B cell (primary cell): Measurements from ENCODE around the gene TBC1D32. TPM values are rescaled to one million over a fixed set of nuclear protein-coding genes. Genes with fewer than 3 reads are reported as not detected.

Experiments used
- ATAC-seq: fragments of 200-7000 bp; cut with Tn5 transposase; one replicate; pipeline ENCODE4 v1.10.0; 2021; ENCODE audit warnings: low read depth, mild to moderate bottlenecking, moderate number of reproducible peaks, moderate library complexity
- CTCF ChIA-PET: fragments of 350-600 bp; sonication (Branson Sonifier 250); formaldehyde crosslinking; loops from one replicate; lab custom pipeline; 2021; ENCODE audit warnings: antibody characterized with exemption, inconsistent platforms; lab: Charles Lee
- POLR2A ChIA-PET: fragments of 350-600 bp; sonication (Branson Sonifier 250); formaldehyde crosslinking; loops from one replicate; lab custom pipeline; 2021; ENCODE audit warnings: antibody characterized with exemption; lab: Charles Lee
- DNase-seq: peaks from one replicate; pipeline ENCODE4 v3.0.0; 2013
- H2AFZ ChIP-seq: 2 replicates; pipeline ENCODE4 v1.6.1; 2012; ENCODE audit warnings: mild to moderate bottlenecking, low read depth, low read length; ENCODE audit not compliant: insufficient read depth, poor library complexity, severe bottlenecking
- H3K27ac ChIP-seq, 2 donors: 1 replicate in 1 of 2; 2 replicates in 1 of 2; pipeline ENCODE4 v1.5.1; 2012 to 2013; ENCODE audit warnings: low read length in 2 of 2, mild to moderate bottlenecking in 2 of 2, moderate library complexity in 1 of 2
- H3K27me3 ChIP-seq, 4 experiments: fragments of 200-600 bp in 1 of 4; sonication (generic) in 1 of 4; replicated peaks in 1 of 4; 1 replicate in 2 of 4; 2 replicates in 2 of 4; pipeline versions ENCODE4 v1.6.1 to v1.7.0; 2013 to 2016; ENCODE audit warnings: low read length in 3 of 4, mild to moderate bottlenecking in 2 of 4, mixed read lengths in 1 of 4, moderate library complexity in 1 of 4; ENCODE audit not compliant: insufficient read depth in 4 of 4, control insufficient read depth in 3 of 4; ENCODE audit errors: control extremely low read depth in 1 of 4
- H3K36me3 ChIP-seq, 2 experiments: replicated peaks in 1 of 2; 1 replicate in 1 of 2; 2 replicates in 1 of 2; pipeline versions ENCODE4 v1.6.1 to v1.7.1; 2013; ENCODE audit warnings: low read length in 1 of 2; ENCODE audit not compliant: insufficient read depth in 2 of 2, control insufficient read depth in 1 of 2; ENCODE audit errors: control extremely low read depth in 1 of 2, extremely low read depth in 1 of 2
- H3K4me1 ChIP-seq, 2 donors: fragments of 200-600 bp in 1 of 2; sonication (generic) in 1 of 2; 1 replicate in 1 of 2; 2 replicates in 1 of 2; pipeline versions ENCODE4 v1.5.1 to v1.6.1; 2013 to 2017; ENCODE audit warnings: low read length in 2 of 2; ENCODE audit not compliant: control insufficient read depth in 2 of 2, insufficient read depth in 2 of 2
- H3K4me2 ChIP-seq: replicated peaks from 2 replicates; pipeline ENCODE3; 2012; ENCODE audit warnings: mild to moderate bottlenecking, low read depth, low read length; ENCODE audit not compliant: poor library complexity, severe bottlenecking
- H3K4me3 ChIP-seq, 5 experiments: fragments of 200-600 bp in 1 of 5; sonication (generic) in 1 of 5; 1 replicate in 3 of 5; 2 replicates in 2 of 5; pipeline versions ENCODE4 v1.5.1 to v1.7.0; 2011 to 2016; ENCODE audit warnings: low read length in 4 of 5, mild to moderate bottlenecking in 4 of 5, low read depth in 2 of 5, control low read depth in 1 of 5, moderate library complexity in 1 of 5; ENCODE audit not compliant: insufficient read depth in 1 of 5; ENCODE audit errors: control extremely low read depth in 1 of 5, extremely low read depth in 1 of 5
- H3K79me2 ChIP-seq: fragments of 200-600 bp; sonication (generic); one replicate; pipeline ENCODE4 v1.6.0; 2016; ENCODE audit warnings: low read length; ENCODE audit not compliant: control insufficient read depth, insufficient read depth
- H3K9ac ChIP-seq: fragments of 200-600 bp; sonication (generic); 2 replicates; pipeline ENCODE4 v1.6.1; 2017; ENCODE audit warnings: mild to moderate bottlenecking, low read length, moderate library complexity
- H3K9me3 ChIP-seq, 3 donors: one replicate each; pipeline versions ENCODE4 v1.6.1 to v1.7.1; 2013; ENCODE audit warnings: low read length in 2 of 3; ENCODE audit not compliant: control insufficient read depth in 2 of 3, insufficient read depth in 1 of 3; ENCODE audit errors: control extremely low read depth in 1 of 3
- H4K20me1 ChIP-seq: 2 replicates; pipeline ENCODE4 v1.6.0; 2012; ENCODE audit warnings: mild to moderate bottlenecking, low read length; ENCODE audit not compliant: insufficient read depth, control insufficient read depth, poor library complexity, severe bottlenecking
- H3K27ac Mint-ChIP-seq: one replicate; pipeline ENCODE4 v1.8.0; 2021; ENCODE audit warnings: mixed read lengths
- H3K27me3 Mint-ChIP-seq: one replicate; pipeline ENCODE4 v1.8.0; 2021; ENCODE audit warnings: mixed read lengths
- H3K4me1 Mint-ChIP-seq: one replicate; pipeline ENCODE4 v1.8.0; 2021; ENCODE audit warnings: mixed read lengths
- H3K4me3 Mint-ChIP-seq: one replicate; pipeline ENCODE4 v1.8.0; 2021; ENCODE audit warnings: mixed read lengths
- H3K9me3 Mint-ChIP-seq: one replicate; pipeline ENCODE4 v1.8.0; 2022; ENCODE audit warnings: mixed read lengths; ENCODE audit not compliant: insufficient read depth
- EZH2 ChIP-seq: IDR thresholded peaks from 2 replicates; pipeline ENCODE4 v1.6.1; 2012; ENCODE audit warnings: borderline replicate concordance, low read depth, mild to moderate bottlenecking, moderate library complexity, low read length; ENCODE audit not compliant: insufficient read depth, poor library complexity, severe bottlenecking
- WGBS: methylation state at CpG from one replicate; pipeline ENCODE4 v1.1.5; 2013; ENCODE audit warnings: missing lambda C conversion rate; ENCODE audit not compliant: insufficient coverage; 5-methylcytosine and 5-hydroxymethylcytosine counted together
- intact Hi-C: fragments of 100-400 bp; cut with micrococcal nuclease; formaldehyde crosslinking; loops from one replicate; pipeline ENCODE4 v1.10.0; 2022
- polyA minus RNA-seq: library from RNA; depleted of rRNA, polyadenylated mRNA; stranded (reverse); fragments of >200 nt; gene quantifications from 2 replicates; pipeline ENCODE4 v1.2.3, GENCODE V29; 2012
- polyA plus RNA-seq: library from polyadenylated mRNA; depleted of rRNA; stranded (reverse); fragments of >200 nt; gene quantifications from 2 replicates; pipeline ENCODE4 v1.2.3, GENCODE V29; 2012
- total RNA-seq, 2 donors: library from RNA; stranded (reverse); fragments of 120-200 nt in 1 of 2; gene quantifications; 1 replicate in 1 of 2; 2 replicates in 1 of 2; pipeline versions ENCODE4 v1.2.3 to v1.2.4, GENCODE V29; 2013 to 2022
- TF ChIP-seq, protein P1 (sequence below): fragments of 200-600 bp; IDR thresholded peaks from one replicate; pipeline ENCODE4 v1.8.0; 2022; ENCODE audit warnings: antibody characterized with exemption, mild to moderate bottlenecking

The TBC1D32 gene, protein sequence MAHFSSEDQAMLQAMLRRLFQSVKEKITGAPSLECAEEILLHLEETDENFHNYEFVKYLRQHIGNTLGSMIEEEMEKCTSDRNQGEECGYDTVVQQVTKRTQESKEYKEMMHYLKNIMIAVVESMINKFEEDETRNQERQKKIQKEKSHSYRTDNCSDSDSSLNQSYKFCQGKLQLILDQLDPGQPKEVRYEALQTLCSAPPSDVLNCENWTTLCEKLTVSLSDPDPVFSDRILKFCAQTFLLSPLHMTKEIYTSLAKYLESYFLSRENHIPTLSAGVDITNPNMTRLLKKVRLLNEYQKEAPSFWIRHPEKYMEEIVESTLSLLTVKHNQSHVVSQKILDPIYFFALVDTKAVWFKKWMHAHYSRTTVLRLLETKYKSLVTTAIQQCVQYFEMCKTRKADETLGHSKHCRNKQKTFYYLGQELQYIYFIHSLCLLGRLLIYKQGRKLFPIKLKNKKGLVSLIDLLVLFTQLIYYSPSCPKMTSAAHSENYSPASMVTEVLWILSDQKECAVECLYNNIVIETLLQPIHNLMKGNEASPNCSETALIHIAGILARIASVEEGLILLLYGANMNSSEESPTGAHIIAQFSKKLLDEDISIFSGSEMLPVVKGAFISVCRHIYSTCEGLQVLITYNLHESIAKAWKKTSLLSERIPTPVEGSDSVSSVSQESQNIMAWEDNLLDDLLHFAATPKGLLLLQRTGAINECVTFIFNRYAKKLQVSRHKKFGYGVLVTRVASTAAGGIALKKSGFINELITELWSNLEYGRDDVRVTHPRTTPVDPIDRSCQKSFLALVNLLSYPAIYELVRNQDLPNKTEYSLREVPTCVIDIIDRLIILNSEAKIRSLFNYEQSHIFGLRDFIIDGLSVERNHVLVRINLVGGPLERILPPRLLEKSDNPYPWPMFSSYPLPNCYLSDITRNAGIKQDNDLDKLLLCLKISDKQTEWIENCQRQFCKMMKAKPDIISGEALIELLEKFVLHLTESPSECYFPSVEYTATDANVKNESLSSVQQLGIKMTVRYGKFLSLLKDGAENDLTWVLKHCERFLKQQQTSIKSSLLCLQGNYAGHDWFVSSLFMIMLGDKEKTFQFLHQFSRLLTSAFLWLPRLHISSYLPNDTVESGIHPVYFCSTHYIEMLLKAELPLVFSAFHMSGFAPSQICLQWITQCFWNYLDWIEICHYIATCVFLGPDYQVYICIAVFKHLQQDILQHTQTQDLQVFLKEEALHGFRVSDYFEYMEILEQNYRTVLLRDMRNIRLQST
- total RNA-seq (20.9 and 23.8 TPM in 2 replicates), polyA plus RNA-seq (9.0 and 10.3 TPM in 2 replicates), polyA minus RNA-seq (4.7 and 10.7 TPM in 2 replicates)
- total RNA-seq (2013) = 19.1 TPM

- H3K27ac ChIP-seq = peak within 1 kb of the TSS; percentile 91 to 96
- H3K4me1 ChIP-seq = peaks cover 8 to 13% of the 10 kb centered on the region in 2 donors
- H2AFZ ChIP-seq = peak within 1 kb of the TSS; percentile 82
- ChIA-PET CTCF (interaction anchor here (0.8 kb wide), 1 partner anchor 16 kb away, joined by 3 read pairs; no protein-coding TSS in a partner anchor), POLR2A (no interaction called here)
- intact Hi-C loops = loop anchor here (2.0 to 5.0 kb wide), 2 partner anchors 1138 to 1984 kb away; partner anchors contain the start of gene SERINC1
- no peaks in the 10 kb centered on the region for H3K27me3 Mint-ChIP-seq
- peak within 1 kb of the TSS; percentile 98 for H3K27ac Mint-ChIP-seq
- H3K9me3 Mint-ChIP-seq = no peaks in the 10 kb centered on the region
- H4K20me1 ChIP-seq = no peaks in the 10 kb centered on the region
- peak within 1 kb of the TSS; percentile 51 to 96 (median 81) for H3K4me3 ChIP-seq
- no peak for TF ChIP-seq EZH2
- TF ChIP-seq, protein P1, sequence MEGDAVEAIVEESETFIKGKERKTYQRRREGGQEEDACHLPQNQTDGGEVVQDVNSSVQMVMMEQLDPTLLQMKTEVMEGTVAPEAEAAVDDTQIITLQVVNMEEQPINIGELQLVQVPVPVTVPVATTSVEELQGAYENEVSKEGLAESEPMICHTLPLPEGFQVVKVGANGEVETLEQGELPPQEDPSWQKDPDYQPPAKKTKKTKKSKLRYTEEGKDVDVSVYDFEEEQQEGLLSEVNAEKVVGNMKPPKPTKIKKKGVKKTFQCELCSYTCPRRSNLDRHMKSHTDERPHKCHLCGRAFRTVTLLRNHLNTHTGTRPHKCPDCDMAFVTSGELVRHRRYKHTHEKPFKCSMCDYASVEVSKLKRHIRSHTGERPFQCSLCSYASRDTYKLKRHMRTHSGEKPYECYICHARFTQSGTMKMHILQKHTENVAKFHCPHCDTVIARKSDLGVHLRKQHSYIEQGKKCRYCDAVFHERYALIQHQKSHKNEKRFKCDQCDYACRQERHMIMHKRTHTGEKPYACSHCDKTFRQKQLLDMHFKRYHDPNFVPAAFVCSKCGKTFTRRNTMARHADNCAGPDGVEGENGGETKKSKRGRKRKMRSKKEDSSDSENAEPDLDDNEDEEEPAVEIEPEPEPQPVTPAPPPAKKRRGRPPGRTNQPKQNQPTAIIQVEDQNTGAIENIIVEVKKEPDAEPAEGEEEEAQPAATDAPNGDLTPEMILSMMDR = no peak
- H3K9ac ChIP-seq = peak within 1 kb of the TSS; percentile 96
- peaks cover 13% of the 10 kb centered on the region for H3K79me2 ChIP-seq
- peak within 1 kb of the TSS; percentile 84 for H3K4me2 ChIP-seq
- under 1% methylated on average over 49 of the region's 52 CpGs for WGBS
- H3K36me3 ChIP-seq = no peaks in the 10 kb centered on the region
- ATAC-seq (peak; percentile 90), DNase-seq (peak; percentile 93)
- H3K4me1 Mint-ChIP-seq = peaks cover 30% of the 10 kb centered on the region
- no peaks in the 10 kb centered on the region for H3K9me3 ChIP-seq
- H3K4me3 Mint-ChIP-seq = peak within 1 kb of the TSS; percentile 98
- peaks cover 0 to under 1% (median 0%) of the 10 kb centered on the region in 4 experiments for H3K27me3 ChIP-seq
Measured at GRCh38 chr6:121334299-121335086, at the start of gene TBC1D32. Gene TBC1D32 (minus strand): TSS chr6:121334480. CDS start chr6:121334430, 50 bp downstream.
